Measurements from ENCODE around the gene PYGM.
"Not testable (repeated sequence)": the region's sequence is repeated elsewhere in the genome, so short reads cannot be mapped to it uniquely, and the experiment has no call there.

Gene PYGM

DNA sequence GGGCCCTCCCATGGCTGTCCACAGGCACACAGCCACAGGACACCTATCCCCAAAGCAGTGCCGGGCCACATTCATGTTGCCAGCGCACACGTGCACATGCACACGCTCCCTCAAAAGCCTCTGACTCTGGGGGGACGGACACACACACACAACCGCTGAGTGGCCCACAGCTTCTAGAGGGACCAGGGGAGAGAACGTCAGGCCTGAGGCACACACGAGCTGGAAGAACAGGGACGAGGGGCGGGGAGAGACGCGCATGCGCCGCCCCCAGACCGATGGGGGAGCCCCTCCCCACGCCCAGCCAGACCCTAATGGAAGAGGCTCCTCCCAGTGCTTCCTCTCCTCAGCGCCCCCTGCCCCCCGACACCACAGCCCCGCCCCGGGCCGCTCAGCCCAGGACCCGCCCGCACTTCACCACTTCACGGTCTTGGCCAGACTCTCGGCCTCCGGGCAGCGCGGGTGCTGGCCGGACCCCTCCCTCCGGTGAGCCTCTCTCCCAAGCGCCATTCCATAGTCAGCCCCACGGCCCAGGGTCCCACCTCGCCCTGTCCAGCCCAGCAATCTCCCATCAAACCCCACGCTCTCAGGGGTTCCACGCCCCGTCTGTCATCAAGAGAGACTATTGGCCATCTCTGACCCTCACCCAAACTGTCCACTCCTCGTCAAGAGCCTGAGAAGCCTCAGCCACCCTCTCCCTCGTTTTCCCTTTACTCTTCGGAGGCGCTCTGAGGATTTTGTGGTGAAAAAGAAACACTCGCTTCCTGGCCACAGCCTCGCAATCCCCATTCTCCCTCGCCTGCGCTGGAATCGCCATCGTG is 48.4 kb downstream of the PYGM start:
- H3K9ac ChIP-seq (ENCODE audit: low read length): no peak overlapping the region
- H3K4me1 ChIP-seq (ENCODE audit: control insufficient read depth, insufficient read depth, low read length): peaks cover 20% of the 10 kb centered on the region

DNA sequence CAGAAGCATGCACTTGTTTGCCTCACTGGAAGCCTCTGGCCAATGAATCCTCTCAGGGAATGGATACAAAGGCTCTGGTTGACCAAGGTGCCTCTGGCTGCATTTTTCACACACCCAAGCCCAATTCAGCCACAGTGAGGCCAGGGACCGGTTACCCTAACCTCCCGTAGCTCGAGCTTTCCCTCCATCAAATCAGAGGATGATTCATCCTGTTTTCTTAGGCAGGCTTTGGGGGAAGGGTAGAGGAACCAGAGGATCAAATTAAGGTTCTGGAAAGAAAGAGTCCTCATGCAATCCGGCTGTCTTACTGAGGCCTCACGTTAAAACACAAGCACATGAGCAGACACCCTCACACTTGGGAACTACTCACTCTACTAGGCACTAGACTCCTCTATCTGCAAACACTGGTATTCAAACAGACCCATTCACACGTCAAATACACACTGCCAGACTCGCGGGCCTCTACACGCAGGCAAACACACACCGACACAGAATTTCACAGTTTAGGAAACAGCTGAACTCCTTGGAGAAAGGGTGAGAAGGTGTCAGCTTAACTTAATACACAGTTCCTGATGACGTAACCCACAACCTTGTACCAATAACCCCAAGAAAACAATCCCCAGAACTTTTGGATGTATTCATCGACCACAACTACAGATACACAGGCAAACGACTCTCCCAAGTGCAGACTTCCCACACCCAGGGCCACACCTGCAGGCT is 49.2 kb downstream of the PYGM start:
- no peak overlapping the region for H3K9ac ChIP-seq (ENCODE audit: low read length)
- H3K9me3 ChIP-seq (ENCODE audit: control insufficient read depth, insufficient read depth, low read depth, low read length): no peaks in the 10 kb centered on the region
- no peak overlapping the region for H3K27ac ChIP-seq (ENCODE audit: low read depth, low read length)
- no peaks in the 10 kb centered on the region for H3K36me3 ChIP-seq (ENCODE audit: control insufficient read depth, insufficient read depth, low read length)
- H3K4me3 ChIP-seq (ENCODE audit: low read depth, low read length): peak overlapping the region; percentile 17; the same call in 1 of the 2 replicates
- peaks cover 20% of the 10 kb centered on the region for H3K4me1 ChIP-seq (ENCODE audit: control insufficient read depth, insufficient read depth, low read length)
- peaks cover 61% of the 10 kb centered on the region for H3K27me3 ChIP-seq (ENCODE audit: control insufficient read depth, insufficient read depth, low read length)

More for the DNA sequence above, 48.4 kb downstream of the PYGM start:
- Histone ChIP-seq H3K4me3 (ENCODE audit: low read depth, low read length) (peak overlapping the region; percentile 34; the same call in 1 of the 2 replicates), H3K27ac (ENCODE audit: low read depth, low read length) (no peak overlapping the region), H3K36me3 (ENCODE audit: control insufficient read depth, insufficient read depth, low read length) (no peaks in the 10 kb centered on the region), H3K9me3 (ENCODE audit: control insufficient read depth, insufficient read depth, low read depth, low read length) (no peaks in the 10 kb centered on the region), H3K27me3 (ENCODE audit: control insufficient read depth, insufficient read depth, low read length) (peaks cover 67% of the 10 kb centered on the region)

DNA sequence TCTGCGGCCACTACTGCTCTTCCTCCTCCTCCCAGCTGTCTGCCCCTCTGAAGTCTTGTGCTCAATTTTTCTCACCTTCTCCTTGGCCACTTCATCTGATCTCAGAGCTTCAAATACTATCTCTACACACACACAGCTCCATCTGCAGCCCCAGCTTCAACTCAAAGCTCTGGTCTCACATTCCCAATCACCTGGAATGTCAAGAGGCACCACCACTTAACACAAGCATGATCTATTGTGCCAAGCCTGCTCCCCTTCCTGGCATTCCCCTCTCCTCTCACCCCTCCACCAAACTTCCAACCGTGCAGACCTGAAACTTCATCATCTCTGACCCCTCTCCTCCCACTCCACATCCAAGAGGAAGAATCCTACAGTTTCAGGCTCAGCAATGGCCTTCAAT is 54.3 kb downstream of the PYGM start:
- Histone ChIP-seq H3K4me1 (ENCODE audit: control insufficient read depth, insufficient read depth, low read length) (peaks cover 4% of the 10 kb centered on the region), H3K9ac (ENCODE audit: low read length) (no peak overlapping the region), H3K4me3 (ENCODE audit: low read depth, low read length) (no peak overlapping the region), H3K36me3 (ENCODE audit: control insufficient read depth, insufficient read depth, low read length) (no peaks in the 10 kb centered on the region), H3K27me3 (ENCODE audit: control insufficient read depth, insufficient read depth, low read length) (peaks cover 38% of the 10 kb centered on the region; the same call in 1 of the 2 replicates), H3K9me3 (ENCODE audit: control insufficient read depth, insufficient read depth, low read depth, low read length) (no peaks in the 10 kb centered on the region), H3K27ac (ENCODE audit: low read depth, low read length) (no peak overlapping the region)

DNA sequence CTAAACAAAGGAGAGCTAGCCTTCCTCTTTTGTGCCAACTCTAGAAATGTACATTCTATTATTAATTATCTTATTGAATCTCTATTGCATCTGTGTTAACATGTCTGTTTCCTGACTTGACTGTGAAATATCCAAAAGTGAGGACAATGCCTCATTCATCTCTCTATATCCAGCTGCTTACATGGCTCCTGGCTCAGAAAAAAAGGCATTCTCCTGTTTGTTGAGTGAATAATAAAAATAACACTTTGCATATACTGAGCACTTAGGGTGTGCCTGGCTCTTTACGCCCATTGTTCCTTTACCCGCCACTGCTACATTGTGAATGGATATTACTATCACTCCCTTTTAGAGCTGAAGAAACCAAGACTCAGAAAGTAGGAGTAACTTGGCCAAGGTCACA is 56.7 kb downstream of the PYGM start:
- Histone ChIP-seq H3K4me3 (ENCODE audit: low read depth, low read length) (no peak overlapping the region), H3K9me3 (ENCODE audit: control insufficient read depth, insufficient read depth, low read depth, low read length) (no peaks in the 10 kb centered on the region), H3K27ac (ENCODE audit: low read depth, low read length) (no peak overlapping the region), H3K27me3 (ENCODE audit: control insufficient read depth, insufficient read depth, low read length) (peaks cover 34% of the 10 kb centered on the region; the same call in 1 of the 2 replicates), H3K36me3 (ENCODE audit: control insufficient read depth, insufficient read depth, low read length) (no peaks in the 10 kb centered on the region), H3K9ac (ENCODE audit: low read length) (no peak overlapping the region), H3K4me1 (ENCODE audit: control insufficient read depth, insufficient read depth, low read length) (no peaks in the 10 kb centered on the region)

DNA sequence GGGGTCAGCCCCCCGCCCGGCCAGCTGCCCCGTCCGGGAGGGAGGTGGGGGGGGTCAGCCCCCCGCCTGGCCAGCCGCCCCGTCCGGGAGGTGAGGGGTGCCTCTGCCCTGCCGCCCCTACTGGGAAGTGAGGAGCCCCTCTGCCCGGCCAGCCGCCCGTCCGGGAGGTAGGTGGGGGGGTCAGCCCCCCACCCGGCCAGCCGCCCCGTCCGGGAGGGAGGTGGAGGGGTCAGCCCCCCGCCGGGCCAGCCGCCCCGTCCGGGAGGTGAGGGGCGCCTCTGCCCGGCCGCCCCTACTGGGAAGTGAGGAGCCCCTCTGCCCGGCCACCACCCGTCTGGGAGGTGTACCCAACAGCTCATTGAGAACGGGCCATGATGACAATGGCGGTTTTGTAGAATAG is 57.8 kb downstream of the PYGM start:
- H3K4me1 ChIP-seq (ENCODE audit: control insufficient read depth, insufficient read depth, low read length); H3K9ac ChIP-seq (ENCODE audit: low read length); H3K4me3 ChIP-seq (ENCODE audit: low read depth, low read length); H3K9me3 ChIP-seq (ENCODE audit: control insufficient read depth, insufficient read depth, low read depth, low read length); H3K27ac ChIP-seq (ENCODE audit: low read depth, low read length); H3K36me3 ChIP-seq (ENCODE audit: control insufficient read depth, insufficient read depth, low read length): not testable (repeated sequence)
- H3K27me3 ChIP-seq (ENCODE audit: control insufficient read depth, insufficient read depth, low read length): peaks cover 38% of the 10 kb centered on the region

DNA sequence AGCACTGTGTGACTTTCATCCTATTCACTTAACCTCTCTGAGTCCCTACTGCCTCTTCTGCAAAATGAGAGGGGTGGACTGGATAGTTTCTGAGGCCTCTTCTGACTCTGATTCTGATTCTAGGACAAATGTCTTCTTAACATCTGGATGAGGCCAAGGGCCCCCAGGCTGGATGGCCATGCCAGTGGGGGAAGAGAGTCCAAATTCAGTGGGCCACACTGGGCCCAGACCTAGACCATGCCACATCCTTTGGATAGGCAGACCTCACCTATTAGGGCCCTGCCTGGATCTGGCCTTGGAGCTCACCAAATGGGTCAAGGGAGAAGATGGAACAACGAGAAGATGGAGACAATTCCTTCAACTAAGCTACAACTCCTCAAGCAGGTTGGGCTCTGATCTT is 61.3 kb downstream of the PYGM start:
- Histone ChIP-seq H3K27ac (ENCODE audit: low read depth, low read length) (no peak overlapping the region), H3K4me1 (ENCODE audit: control insufficient read depth, insufficient read depth, low read length) (no peaks in the 10 kb centered on the region), H3K9ac (ENCODE audit: low read length) (no peak overlapping the region), H3K27me3 (ENCODE audit: control insufficient read depth, insufficient read depth, low read length) (peaks cover 50% of the 10 kb centered on the region), H3K36me3 (ENCODE audit: control insufficient read depth, insufficient read depth, low read length) (no peaks in the 10 kb centered on the region), H3K4me3 (ENCODE audit: low read depth, low read length) (no peak overlapping the region), H3K9me3 (ENCODE audit: control insufficient read depth, insufficient read depth, low read depth, low read length) (no peaks in the 10 kb centered on the region)

DNA sequence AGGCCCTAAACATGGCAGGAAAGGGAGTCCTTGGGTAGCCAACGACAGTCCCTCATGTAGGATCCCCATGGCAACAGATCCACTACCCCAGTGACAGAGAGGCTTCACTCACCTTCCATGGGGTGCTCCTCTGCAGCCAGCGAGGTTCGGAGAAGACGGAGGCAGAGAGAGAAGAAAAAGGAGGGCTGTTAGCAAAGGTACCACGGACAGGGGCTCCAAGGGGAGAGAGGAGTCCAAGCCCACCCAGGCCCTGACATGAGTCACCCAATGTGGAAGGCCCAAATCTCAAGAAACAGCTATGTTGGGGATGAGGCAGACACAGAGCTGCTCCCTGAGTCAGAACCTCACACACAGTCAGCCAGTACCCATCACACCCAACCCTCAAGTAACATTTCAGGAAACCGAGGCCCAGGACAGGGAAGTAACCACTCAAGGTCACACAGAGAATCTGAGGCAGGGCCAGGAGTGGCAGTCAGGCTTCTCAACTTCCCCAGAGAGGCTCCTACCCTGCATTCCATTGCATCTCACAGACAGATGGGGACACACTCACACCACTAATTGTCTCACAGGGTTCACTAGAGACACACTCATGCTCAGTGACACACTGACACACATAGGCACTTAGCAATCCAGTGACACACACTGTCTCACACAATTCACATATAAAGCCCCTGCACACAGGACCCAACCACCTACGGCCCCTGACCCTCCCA is 62.0 kb downstream of the PYGM start:
- H3K9me3 ChIP-seq (ENCODE audit: control insufficient read depth, insufficient read depth, low read depth, low read length): no peaks in the 10 kb centered on the region
- H3K36me3 ChIP-seq (ENCODE audit: control insufficient read depth, insufficient read depth, low read length): no peaks in the 10 kb centered on the region
- peaks cover 47% of the 10 kb centered on the region for H3K27me3 ChIP-seq (ENCODE audit: control insufficient read depth, insufficient read depth, low read length)
- H3K4me3 ChIP-seq (ENCODE audit: low read depth, low read length): no peak overlapping the region
- no peak overlapping the region for H3K9ac ChIP-seq (ENCODE audit: low read length)
- H3K4me1 ChIP-seq (ENCODE audit: control insufficient read depth, insufficient read depth, low read length): no peaks in the 10 kb centered on the region
- H3K27ac ChIP-seq (ENCODE audit: low read depth, low read length): no peak overlapping the region

Measured in HUES6 (cell line).